H1 (cell line): ENCODE measurements around the gene CLEC10A. TPM values are rescaled to one million over a fixed set of nuclear protein-coding genes. Genes with fewer than 3 reads are reported as not detected.

Experiments used
- CTCF ChIA-PET: fragments of 300-600 bp; sonication (Branson Sonifier 250); formaldehyde crosslinking; loops from one replicate; lab custom pipeline; 2021; ENCODE audit not compliant: partially characterized antibody; lab: Charles Lee
- POLR2A ChIA-PET: fragments of 300-600 bp; sonication (Branson Sonifier 250); formaldehyde crosslinking; loops from one replicate; lab custom pipeline; 2021; ENCODE audit warnings: inconsistent platforms; ENCODE audit not compliant: partially characterized antibody; lab: Charles Lee
- DNase-seq, 2 experiments: peaks; one replicate each; pipeline versions ENCODE4 v3.0.0 to v3.0.0-alpha.2; 2010 to 2022; ENCODE audit warnings: low spot score in 2 of 2, low read depth in 1 of 2, mixed read lengths in 1 of 2
- FAIRE-seq: peaks from 2 replicates; lab custom pipeline; 2011; peaks lifted over from hg19 to GRCh38; lab: Jason Lieb, UNC
- H2AFZ ChIP-seq: 2 replicates; pipeline ENCODE4 v1.8.1; 2012; ENCODE audit warnings: low read length, inconsistent platforms
- H2AK5ac ChIP-seq: 2 replicates; pipeline ENCODE4 v1.6.1; 2013; ENCODE audit warnings: low read depth, low read length
- H2BK120ac ChIP-seq: replicated peaks from 2 replicates; pipeline ENCODE3; 2013; ENCODE audit warnings: low read depth, low read length, inconsistent platforms
- H2BK12ac ChIP-seq: 2 replicates; pipeline ENCODE4 v1.6.1; 2013; ENCODE audit warnings: low read depth, low read length
- H2BK15ac ChIP-seq: 2 replicates; pipeline ENCODE4 v1.6.1; 2013; ENCODE audit warnings: low read length
- H2BK20ac ChIP-seq: 2 replicates; pipeline ENCODE4 v1.6.1; 2013; ENCODE audit warnings: low read length
- H2BK5ac ChIP-seq: 2 replicates; pipeline ENCODE4 v1.6.1; 2013; ENCODE audit warnings: low read depth, low read length
- H3K14ac ChIP-seq: 2 replicates; pipeline ENCODE4 v1.6.1; 2013; ENCODE audit warnings: inconsistent platforms; ENCODE audit not compliant: insufficient read length
- H3K18ac ChIP-seq: 2 replicates; pipeline ENCODE4 v1.6.1; 2013; ENCODE audit warnings: low read length; ENCODE audit errors: extremely low read depth
- H3K23ac ChIP-seq: 2 replicates; pipeline ENCODE4 v1.6.1; 2013; ENCODE audit warnings: inconsistent platforms; ENCODE audit not compliant: insufficient read length
- H3K23me2 ChIP-seq: 2 replicates; pipeline ENCODE4 v1.6.1; 2013; ENCODE audit warnings: low read depth, low read length
- H3K27ac ChIP-seq: 2 replicates; pipeline ENCODE4 v1.6.1; 2011; ENCODE audit warnings: low read depth, low read length, inconsistent platforms
- H3K27me3 ChIP-seq, 4 experiments: replicated peaks in 1 of 4; 1 replicate in 1 of 4; 2 replicates in 3 of 4; pipeline versions ENCODE4 v1.6.1 to v1.8.1; 2011 to 2013; ENCODE audit warnings: low read length in 3 of 4, mild to moderate bottlenecking in 3 of 4, inconsistent platforms in 2 of 4, mixed read lengths in 2 of 4, moderate library complexity in 1 of 4; ENCODE audit not compliant: control insufficient read depth in 3 of 4, insufficient read depth in 3 of 4; ENCODE audit errors: extremely low read depth in 1 of 4
- H3K36me3 ChIP-seq, 4 experiments: 2 replicates each; pipeline versions ENCODE4 v1.6.1 to v1.8.1; 2011 to 2013; ENCODE audit warnings: mild to moderate bottlenecking in 4 of 4, low read length in 3 of 4, moderate library complexity in 2 of 4, control low read depth in 1 of 4, inconsistent platforms in 1 of 4; ENCODE audit not compliant: insufficient read depth in 4 of 4, control insufficient read depth in 2 of 4
- H3K4ac ChIP-seq: replicated peaks from 2 replicates; pipeline ENCODE3; 2013; ENCODE audit warnings: low read length, low read depth, mixed read lengths, inconsistent platforms; ENCODE audit not compliant: insufficient read length
- H3K4me1 ChIP-seq, 4 experiments: replicated peaks in 1 of 4; 1 replicate in 1 of 4; 2 replicates in 3 of 4; pipeline versions ENCODE4 v1.6.1 to v1.8.1; 2011 to 2013; ENCODE audit warnings: low read length in 3 of 4, inconsistent platforms in 2 of 4, mixed read lengths in 1 of 4; ENCODE audit not compliant: insufficient read depth in 4 of 4, control insufficient read depth in 3 of 4
- H3K4me2 ChIP-seq, 2 experiments: 2 replicates each; pipeline versions ENCODE4 v1.6.1 to v1.8.1; 2011 to 2013; ENCODE audit warnings: low read depth in 2 of 2, low read length in 2 of 2, control low read depth in 1 of 2, inconsistent platforms in 1 of 2, mild to moderate bottlenecking in 1 of 2; ENCODE audit not compliant: insufficient read depth in 1 of 2
- H3K4me3 ChIP-seq, 4 experiments: fragments of 200-600, 300-600 bp in 1 of 4; sonication (generic), shearing (Covaris generic), sonication (Bioruptor Twin) in 1 of 4; 2 replicates each; pipeline versions ENCODE4 v1.5.1 to v1.8.1; 2011 to 2016; ENCODE audit warnings: low read length in 4 of 4, low read depth in 3 of 4, control low read depth in 2 of 4, inconsistent platforms in 2 of 4, mild to moderate bottlenecking in 2 of 4, mixed read lengths in 1 of 4, moderate library complexity in 1 of 4; ENCODE audit not compliant: insufficient read depth in 2 of 4; ENCODE audit errors: extremely low read depth in 1 of 4
- H3K56ac ChIP-seq: replicated peaks from 2 replicates; pipeline ENCODE3; 2013; ENCODE audit warnings: low read depth, mild to moderate bottlenecking, mixed read lengths, low read length, inconsistent platforms; ENCODE audit not compliant: insufficient read length
- H3K79me1 ChIP-seq: 2 replicates; pipeline ENCODE4 v1.6.1; 2013; ENCODE audit warnings: low read depth, low read length, control low read depth
- H3K79me2 ChIP-seq, 2 experiments: 2 replicates each; pipeline versions ENCODE4 v1.6.1 to v1.8.1; 2012 to 2013; ENCODE audit warnings: low read length in 2 of 2, mild to moderate bottlenecking in 2 of 2, inconsistent platforms in 1 of 2; ENCODE audit not compliant: insufficient read depth in 2 of 2, control insufficient read depth in 1 of 2
- H3K9ac ChIP-seq, 4 experiments: replicated peaks in 1 of 4; 1 replicate in 1 of 4; 2 replicates in 3 of 4; pipeline versions ENCODE4 v1.6.1 to v1.8.1; 2011 to 2013; ENCODE audit warnings: low read depth in 3 of 4, low read length in 3 of 4, control low read depth in 2 of 4, mild to moderate bottlenecking in 2 of 4, moderate library complexity in 2 of 4, inconsistent platforms in 1 of 4; ENCODE audit errors: extremely low read depth in 1 of 4
- H3K9me3 ChIP-seq, 2 experiments: 2 replicates each; pipeline versions ENCODE4 v1.6.1 to v1.8.1; 2012 to 2013; ENCODE audit warnings: mild to moderate bottlenecking in 2 of 2, moderate library complexity in 2 of 2, control low read depth in 1 of 2, inconsistent platforms in 1 of 2, low read depth in 1 of 2, low read length in 1 of 2, mixed read lengths in 1 of 2; ENCODE audit not compliant: insufficient read depth in 2 of 2
- H4K20me1 ChIP-seq, 2 experiments: replicated peaks in 1 of 2; 2 replicates each; pipeline versions ENCODE3 to v1.8.1; 2011 to 2013; ENCODE audit warnings: inconsistent platforms in 2 of 2, low read length in 2 of 2, mild to moderate bottlenecking in 1 of 2; ENCODE audit not compliant: insufficient read depth in 2 of 2, control insufficient read depth in 1 of 2
- H4K5ac ChIP-seq: 2 replicates; pipeline ENCODE4 v1.6.1; 2013; ENCODE audit warnings: low read length, low read depth, mixed read lengths, inconsistent platforms; ENCODE audit not compliant: insufficient read length
- H4K8ac ChIP-seq: 2 replicates; pipeline ENCODE4 v1.8.0; 2013; ENCODE audit warnings: mild to moderate bottlenecking, moderate library complexity, low read length, inconsistent platforms; ENCODE audit not compliant: insufficient read depth; ENCODE audit errors: extremely low read depth
- H4K91ac ChIP-seq: replicated peaks from 2 replicates; pipeline ENCODE3; 2013; ENCODE audit warnings: low read length, mixed read lengths, inconsistent platforms; ENCODE audit not compliant: insufficient read length
- ASH2L ChIP-seq: fragments of 200-600, 300-600 bp; sonication (generic); IDR thresholded peaks from one replicate; pipeline ENCODE4 v1.7.1; 2017; ENCODE audit warnings: low read length
- CREB1 ChIP-seq: IDR thresholded peaks from 2 replicates; pipeline ENCODE4 v1.6.1; 2012; ENCODE audit warnings: inconsistent platforms
- FOSL1 ChIP-seq: IDR thresholded peaks from 2 replicates; pipeline ENCODE4 v1.6.1; 2011; ENCODE audit warnings: mild to moderate bottlenecking, low read depth, low read length, moderate library complexity; ENCODE audit not compliant: insufficient read depth
- POU5F1 ChIP-seq: IDR thresholded peaks from 2 replicates; pipeline ENCODE4 v1.6.1; 2011; ENCODE audit warnings: low read depth, mild to moderate bottlenecking, low read length, moderate library complexity
- WGBS, 2 experiments: shearing (Covaris generic) in 1 of 2; methylation state at CpG; one replicate each; pipeline versions ENCODE4 v1.1.6 to v1.1.7; 2013 to 2015; ENCODE audit warnings: low lambda C conversion rate in 2 of 2, mixed read lengths in 2 of 2, inconsistent platforms in 1 of 2, low coverage in 1 of 2, missing lambda C conversion rate in 1 of 2; ENCODE audit not compliant: insufficient replicate concordance in 2 of 2, insufficient coverage in 1 of 2, insufficient read length in 1 of 2; ENCODE audit errors: extremely low coverage in 1 of 2, missing lambda C conversion rate in 1 of 2; 5-methylcytosine and 5-hydroxymethylcytosine counted together
- polyA plus RNA-seq, 7 experiments: library from polyadenylated mRNA; depleted of rRNA in 3 of 7; stranded (reverse) in 5 of 7; unstranded in 2 of 7; fragments of >200 nt in 5 of 7; fragments of 200-250 nt in 2 of 7; gene quantifications; 1 replicate in 5 of 7; 2 replicates in 1 of 7; 4 replicates in 1 of 7; pipeline versions ENCODE4 v1.2.1 to v1.2.3, GENCODE V29; 2011 to 2013; ENCODE audit warnings: missing spikeins in 2 of 7, mixed read lengths in 2 of 7
- total RNA-seq: library from RNA; stranded (reverse); fragmentation: NEBNext Ultra II Directional; extraction: Animal tissue kit (Norgen Biotek cat#: 25700); gene quantifications from 2 replicates; pipeline ENCODE4 v1.2.1, GENCODE V29; 2021

CLEC10A gene
- total and polyA plus RNA-seq, 2 of the 8 experiments (the other 6 are each of a cell fraction or from before 2014, with no cell fraction given) = not detected

DNA sequence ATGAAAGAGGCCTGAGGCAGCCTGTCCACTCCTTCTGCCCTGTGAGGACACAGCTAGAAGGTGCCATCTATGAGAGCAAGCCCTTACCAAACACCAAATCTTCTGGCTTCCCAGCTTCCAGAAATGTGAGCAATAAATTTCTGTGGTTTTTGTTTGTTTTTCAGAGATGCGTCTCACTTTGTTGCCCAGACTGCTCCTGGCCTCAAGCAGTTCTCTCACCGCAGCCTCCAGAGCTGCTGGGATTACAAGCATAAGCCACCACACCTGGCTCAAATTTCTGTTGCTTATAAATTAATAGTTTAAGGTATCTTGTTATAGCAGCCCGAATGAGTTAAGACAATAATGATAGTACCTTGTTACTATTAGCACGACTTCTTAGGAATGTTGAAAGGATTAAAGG is 23.7 kb downstream of the CLEC10A start:
- Histone ChIP-seq H3K23me2 (no peaks in the 10 kb centered on the region), H4K91ac (no peak overlapping the region), H3K14ac (no peak overlapping the region), H4K20me1 (no peaks in the 10 kb centered on the region), H2BK20ac (no peak overlapping the region), H4K5ac (no peak overlapping the region), H4K8ac (no peak overlapping the region), H3K23ac (no peak overlapping the region), H3K36me3 (no peaks in the 10 kb centered on the region), H3K79me2 (no peaks in the 10 kb centered on the region), H3K27me3 (no peaks in the 10 kb centered on the region), H3K56ac (no peak overlapping the region), H2BK120ac (no peak overlapping the region), H3K9ac (no peak overlapping the region), H3K4me2 (no peak overlapping the region), H3K4me1 (no peaks in the 10 kb centered on the region; a peak in 1 of 7 replicates), H2AK5ac (no peak overlapping the region), H2BK12ac (no peak overlapping the region), H3K4ac (no peak overlapping the region), H3K18ac (no peak overlapping the region), H3K27ac (no peak overlapping the region), H2AFZ (no peak overlapping the region), H2BK5ac (no peak overlapping the region), H3K79me1 (no peaks in the 10 kb centered on the region), H3K4me3 (no peak overlapping the region), H2BK15ac (no peak overlapping the region), H3K9me3 (no peaks in the 10 kb centered on the region)
- no peak for DNase-seq
- ChIA-PET CTCF (interaction anchor here (0.6 to 17.5 kb wide), 2 partner anchors 84 to 974 kb away, joined by 3 to 434 read pairs; no protein-coding TSS in a partner anchor), POLR2A (interaction anchor here (0.7 to 1.0 kb wide), 2 partner anchors 44 to 118 kb away, joined by 3 to 4 read pairs; no protein-coding TSS in a partner anchor)
- 97% methylated on average over 4 of the region's 4 CpGs; no CpG with 5 or more reads in 1 of the 2 experiments for WGBS, 2 experiments
- no peak for FAIRE-seq
- TF ChIP-seq POU5F1 (no peak), ASH2L (no peak), FOSL1 (no peak), CREB1 (no peak)
